HepG2 (cell line): ENCODE measurements around the gene CAVIN2. TPM values are rescaled to one million over a fixed set of nuclear protein-coding genes. Genes with fewer than 3 reads are reported as not detected.

Source experiments
- GATAD1 ChIP-seq: IDR thresholded peaks from 2 replicates; pipeline ENCODE4 v1.6.1; 2016; ENCODE audit warnings: missing genetic modification reagents, missing compliant biosample characterization
- JUNB ChIP-seq: sonication (generic); formaldehyde crosslinking; IDR thresholded peaks from 2 replicates; pipeline ENCODE4 v1.8.0; 2022; ENCODE audit warnings: missing genetic modification reagents, mild to moderate bottlenecking, borderline replicate concordance
- KDM4B ChIP-seq: sonication (generic); formaldehyde crosslinking; IDR thresholded peaks from 2 replicates; pipeline ENCODE4 v1.4.0; 2020; ENCODE audit warnings: missing genetic modification reagents
- TARDBP ChIP-seq: sonication (generic); formaldehyde crosslinking; IDR thresholded peaks from 2 replicates; pipeline ENCODE4 v1.8.0; 2022; ENCODE audit warnings: mild to moderate bottlenecking, missing genetic modification reagents
- TERF1 ChIP-seq: sonication (generic); formaldehyde crosslinking; IDR thresholded peaks from 2 replicates; pipeline ENCODE4 v1.8.0; 2022; ENCODE audit warnings: mild to moderate bottlenecking, missing genetic modification reagents, moderate library complexity
- ZBTB40 ChIP-seq, 2 experiments: fragments of 450-650 bp in 1 of 2; sonication (generic) in 1 of 2; formaldehyde crosslinking in 1 of 2; IDR thresholded peaks; 2 replicates each; pipeline versions ENCODE4 v1.6.1 to v1.8.0; 2016 to 2022; ENCODE audit warnings: antibody characterized with exemption in 1 of 2, mild to moderate bottlenecking in 1 of 2, missing genetic modification reagents in 1 of 2
- ZEB1 ChIP-seq: IDR thresholded peaks from 2 replicates; pipeline ENCODE4 v1.6.1; 2012; ENCODE audit warnings: mild to moderate bottlenecking, low read depth, inconsistent platforms; ENCODE audit not compliant: insufficient replicate concordance
- ZHX2 ChIP-seq, 2 experiments: sonication (generic) in 1 of 2; formaldehyde crosslinking in 1 of 2; IDR thresholded peaks; 2 replicates each; pipeline versions ENCODE4 v1.6.1 to v1.9.0; 2014 to 2022; ENCODE audit warnings: antibody characterized with exemption in 1 of 2, borderline replicate concordance in 1 of 2, inconsistent platforms in 1 of 2, low read depth in 1 of 2, missing genetic modification reagents in 1 of 2
- ZNF713 ChIP-seq: sonication (generic); formaldehyde crosslinking; IDR thresholded peaks from 2 replicates; pipeline ENCODE4 v1.4.0; 2020; ENCODE audit warnings: mild to moderate bottlenecking, missing genetic modification reagents
- polyA plus RNA-seq, 8 experiments: library from polyadenylated mRNA; depleted of rRNA in 3 of 8; stranded (reverse) in 7 of 8; unstranded in 1 of 8; fragments of >200 nt; fragmentation: Illumina TruSeq in 4 of 8; extraction: Trizol in 4 of 8; gene quantifications; 2 replicates each; pipeline versions ENCODE4 v1.2.1 to v1.2.3, GENCODE V29; 2011 to 2016; ENCODE audit warnings: low read depth in 4 of 8, missing spikeins in 1 of 8, mixed read lengths in 1 of 8; ENCODE audit not compliant: insufficient read depth in 1 of 8
- total RNA-seq, 5 experiments: library from RNA; depleted of rRNA; stranded (reverse); fragments of >200 nt; fragmentation: Illumina TruSeq; extraction: Trizol; gene quantifications; 2 replicates each; pipeline ENCODE4 v1.2.3, GENCODE V29; 2016; ENCODE audit warnings: low read depth in 1 of 5

Gene CAVIN2
- total and polyA plus RNA-seq, 2 of the 13 experiments (the other 11 are each of a cell fraction or from before 2014, with no cell fraction given), result 7.6 to 38.8 TPM

DNA sequence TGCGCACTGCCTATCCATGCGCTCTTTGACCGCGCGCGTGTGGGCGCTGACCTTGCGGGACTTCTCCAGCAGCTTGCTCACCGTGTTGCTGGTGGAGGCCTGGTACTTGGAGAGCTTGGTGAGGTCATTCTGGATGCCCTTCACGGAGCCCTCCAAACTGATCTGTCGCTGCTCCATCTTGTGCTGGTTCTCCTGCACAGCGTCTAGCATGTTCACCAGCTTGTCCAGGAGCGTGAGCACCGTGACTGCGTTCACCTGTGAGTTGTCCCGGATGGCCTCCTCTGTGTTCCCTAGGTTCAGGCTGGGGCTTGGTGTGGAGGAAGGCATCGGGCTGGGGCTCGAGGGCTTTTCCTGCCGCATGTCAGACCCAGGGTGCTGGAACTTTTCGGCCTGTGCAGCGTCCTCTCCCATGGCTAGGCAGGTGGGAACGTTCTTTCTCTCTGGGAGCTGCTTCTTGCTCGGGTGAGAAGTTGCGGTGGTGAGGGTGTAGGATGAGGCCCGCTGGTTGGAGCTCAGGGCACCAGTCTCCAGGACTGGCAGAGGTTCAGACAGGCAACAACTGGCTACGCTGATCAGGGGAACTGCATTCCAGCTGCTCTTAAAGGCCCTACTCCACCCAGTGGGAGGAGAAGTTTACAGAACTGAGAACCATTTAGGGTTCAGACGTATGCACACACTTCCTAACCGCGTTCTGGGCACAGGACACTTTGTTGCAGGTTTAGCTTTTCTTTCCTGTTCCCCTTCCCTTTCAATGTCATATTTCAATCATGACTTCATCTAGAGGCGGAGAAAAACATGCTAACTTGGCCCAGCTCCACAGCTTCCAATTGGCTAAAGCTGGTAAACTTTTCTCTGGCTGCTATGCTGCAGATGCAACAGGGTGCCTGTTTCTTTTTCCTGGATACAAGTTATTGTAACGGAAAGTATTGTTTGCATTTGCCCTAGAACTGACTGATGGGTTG lies at the start of gene CAVIN2 (continued):
- peak; percentile 47 for TF ChIP-seq ZEB1
- no peak for TF ChIP-seq TERF1 (CRISPR knock-in tag)
- peak; percentile 41; the same call in 1 of the 2 replicates for TF ChIP-seq GATAD1
- TF ChIP-seq JUNB (CRISPR knock-in tag), result no peak; the same call in 1 of the 2 replicates
- TF ChIP-seq ZNF713 (CRISPR knock-in tag), result no peak
- TF ChIP-seq ZHX2 (IDR thresholded peaks at IDR 0.05; ENCODE audit: low read depth), result 0 out of 2 replicates have a peak, but pooled peaks have one; percentile 30
- no peak for TF ChIP-seq ZHX2 (CRISPR knock-in tag; IDR thresholded peaks at IDR 0.05; ENCODE audit: borderline replicate concordance)
- TF ChIP-seq TARDBP, result 0 out of 2 replicates have a peak, but pooled peaks have one; percentile 22
- no peak for TF ChIP-seq ZBTB40 (IDR thresholded peaks at IDR 0.05)
- 0 out of 2 replicates have a peak, but pooled peaks have one; percentile 54 for TF ChIP-seq ZBTB40 (CRISPR knock-in tag; IDR thresholded peaks at IDR 0.05)
- peak; percentile 57; the same call in 1 of the 2 replicates for TF ChIP-seq KDM4B (CRISPR knock-in tag)
